Panc1 (cell line): Measurements from ENCODE around the gene LPP. TPM values are rescaled to one million over a fixed set of nuclear protein-coding genes. Genes with fewer than 3 reads are reported as not detected.

ENCODE experiments used
- ATAC-seq: fragments of 200-7000 bp; cut with Tn5 transposase; 2 replicates; pipeline ENCODE4 v1.9.1; 2020; ENCODE audit warnings: mild to moderate bottlenecking, moderate library complexity
- BruUV-seq: library from RNA; stranded (reverse); fragments of 400-500 nt; replicated peaks from 2 replicates; lab custom pipeline; 2021; lab: Mats Ljungman, UMichigan
- CTCF ChIA-PET: fragments of 300-600 bp; sonication (Branson Sonifier 250); formaldehyde crosslinking; loops from one replicate; lab custom pipeline; 2022; ENCODE audit warnings: antibody characterized with exemption; lab: Charles Lee
- POLR2A ChIA-PET: fragments of 300-600 bp; sonication (Branson Sonifier 250); formaldehyde crosslinking; loops from one replicate; lab custom pipeline; 2022; ENCODE audit warnings: antibody characterized with exemption; lab: Charles Lee
- DNase-seq: peaks from one replicate; pipeline ENCODE4 v3.0.0-alpha.2; 2010; ENCODE audit warnings: low read depth, low spot score
- H3K27ac ChIP-seq: 2 replicates; pipeline ENCODE4 v1.5.1; 2011; ENCODE audit warnings: mild to moderate bottlenecking, low read length, inconsistent platforms
- H3K27me3 ChIP-seq: fragments of 200-500 bp; sonication (Bioruptor generic); 2 replicates; pipeline ENCODE4 v1.6.0; 2014; ENCODE audit warnings: low read length, inconsistent platforms; ENCODE audit not compliant: control insufficient read depth, insufficient read depth
- H3K36me3 ChIP-seq: fragments of 200-500 bp; sonication (Bioruptor generic); 2 replicates; pipeline ENCODE4 v1.5.1; 2014; ENCODE audit warnings: inconsistent platforms, mild to moderate bottlenecking, low read length, moderate library complexity; ENCODE audit not compliant: control insufficient read depth, insufficient read depth
- H3K4me1 ChIP-seq: 2 replicates; pipeline ENCODE4 v1.5.1; 2011; ENCODE audit warnings: inconsistent platforms, mild to moderate bottlenecking, low read length, moderate library complexity; ENCODE audit not compliant: control insufficient read depth, insufficient read depth
- H3K4me3 ChIP-seq, 2 experiments: 2 replicates each; pipeline ENCODE4 v1.5.1; 2011 to 2012; ENCODE audit warnings: low read depth in 2 of 2, low read length in 2 of 2, mild to moderate bottlenecking in 2 of 2, inconsistent platforms in 1 of 2, moderate library complexity in 1 of 2
- H3K9me3 ChIP-seq: fragments of 200-500 bp; sonication (Bioruptor generic); 2 replicates; pipeline ENCODE4 v1.5.1; 2014; ENCODE audit warnings: low read depth, mild to moderate bottlenecking, inconsistent platforms, low read length, moderate library complexity; ENCODE audit not compliant: control insufficient read depth, insufficient read depth
- CTCF ChIP-seq: fragments of 450-650 bp; IDR thresholded peaks from 2 replicates; pipeline ENCODE4 v1.5.1; 2017; ENCODE audit warnings: mild to moderate bottlenecking
- POLR2AphosphoS5 ChIP-seq: IDR thresholded peaks from 2 replicates; pipeline ENCODE4 v1.6.1; 2012; ENCODE audit warnings: mild to moderate bottlenecking, low read depth, low read length, moderate library complexity
- SIN3A ChIP-seq: IDR thresholded peaks from 2 replicates; pipeline ENCODE4 v1.6.1; 2012; ENCODE audit warnings: low read depth, mild to moderate bottlenecking, low read length, moderate library complexity, borderline replicate concordance; ENCODE audit not compliant: insufficient read depth
- TCF7L2 ChIP-seq: IDR thresholded peaks from 2 replicates; pipeline ENCODE4 v1.6.1; 2011; ENCODE audit warnings: mild to moderate bottlenecking, low read depth, low read length, inconsistent platforms
- in situ Hi-C: cut with HindIII; loops from 2 replicates; pipeline ENCODE4 v1.10.0; 2016; ENCODE audit warnings: low sequenced_read_pairs, low pct_unique_long_range_greater_than_20kb
- intact Hi-C: fragments of 100-400 bp; cut with micrococcal nuclease; formaldehyde crosslinking; loops from one replicate; pipeline ENCODE4 v1.10.0; 2022; ENCODE audit not compliant: unreplicated experiment
- total RNA-seq: library from RNA; stranded (reverse); gene quantifications from one replicate; pipeline ENCODE4 v1.2.1, GENCODE V29; 2021; ENCODE audit not compliant: unreplicated experiment
- TF ChIP-seq, protein P1 (sequence below), 2 experiments: IDR thresholded peaks; 2 replicates each; pipeline ENCODE4 v1.6.1; 2011 to 2012; ENCODE audit warnings: low read depth in 2 of 2, control low read depth in 1 of 2, low read length in 1 of 2, mild to moderate bottlenecking in 1 of 2, moderate library complexity in 1 of 2; ENCODE audit not compliant: insufficient read depth in 1 of 2

Gene LPP
- total RNA-seq, 1 experiment from 2014 or later, result 90.0 TPM

- TF ChIP-seq POLR2AphosphoS5 (no peak), TCF7L2 (no peak), CTCF (no peak), SIN3A (no peak)
- TF ChIP-seq, protein P1, sequence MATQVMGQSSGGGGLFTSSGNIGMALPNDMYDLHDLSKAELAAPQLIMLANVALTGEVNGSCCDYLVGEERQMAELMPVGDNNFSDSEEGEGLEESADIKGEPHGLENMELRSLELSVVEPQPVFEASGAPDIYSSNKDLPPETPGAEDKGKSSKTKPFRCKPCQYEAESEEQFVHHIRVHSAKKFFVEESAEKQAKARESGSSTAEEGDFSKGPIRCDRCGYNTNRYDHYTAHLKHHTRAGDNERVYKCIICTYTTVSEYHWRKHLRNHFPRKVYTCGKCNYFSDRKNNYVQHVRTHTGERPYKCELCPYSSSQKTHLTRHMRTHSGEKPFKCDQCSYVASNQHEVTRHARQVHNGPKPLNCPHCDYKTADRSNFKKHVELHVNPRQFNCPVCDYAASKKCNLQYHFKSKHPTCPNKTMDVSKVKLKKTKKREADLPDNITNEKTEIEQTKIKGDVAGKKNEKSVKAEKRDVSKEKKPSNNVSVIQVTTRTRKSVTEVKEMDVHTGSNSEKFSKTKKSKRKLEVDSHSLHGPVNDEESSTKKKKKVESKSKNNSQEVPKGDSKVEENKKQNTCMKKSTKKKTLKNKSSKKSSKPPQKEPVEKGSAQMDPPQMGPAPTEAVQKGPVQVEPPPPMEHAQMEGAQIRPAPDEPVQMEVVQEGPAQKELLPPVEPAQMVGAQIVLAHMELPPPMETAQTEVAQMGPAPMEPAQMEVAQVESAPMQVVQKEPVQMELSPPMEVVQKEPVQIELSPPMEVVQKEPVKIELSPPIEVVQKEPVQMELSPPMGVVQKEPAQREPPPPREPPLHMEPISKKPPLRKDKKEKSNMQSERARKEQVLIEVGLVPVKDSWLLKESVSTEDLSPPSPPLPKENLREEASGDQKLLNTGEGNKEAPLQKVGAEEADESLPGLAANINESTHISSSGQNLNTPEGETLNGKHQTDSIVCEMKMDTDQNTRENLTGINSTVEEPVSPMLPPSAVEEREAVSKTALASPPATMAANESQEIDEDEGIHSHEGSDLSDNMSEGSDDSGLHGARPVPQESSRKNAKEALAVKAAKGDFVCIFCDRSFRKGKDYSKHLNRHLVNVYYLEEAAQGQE (IDR thresholded peaks at IDR 0.05; ENCODE audit: insufficient read depth in 1 of 2, low read depth in 2 of 2, low read length in 1 of 2), result no peak
- BruUV-seq, result no TSS peak
- Histone ChIP-seq H3K27ac (no peak overlapping the region), H3K27me3 (no peaks in the 10 kb centered on the region), H3K36me3 (no peaks in the 10 kb centered on the region), H3K4me1 (no peaks in the 10 kb centered on the region; the same call in 1 of the 2 replicates), H3K4me3 (no peak overlapping the region), H3K9me3 (no peaks in the 10 kb centered on the region)
- DNase-seq (no peak), ATAC-seq (no peak)
- in situ Hi-C loops, result no loop called here
- POLR2A ChIA-PET, result no interaction called here
- intact Hi-C loops, result no loop called here
- CTCF ChIA-PET, result no interaction called here
Measured at GRCh38 chr3:188392076-188392475, 238.1 kb downstream of the LPP start.

GRCh38 chr3:188394623-188395022 is 240.7 kb downstream of the LPP start:
- POLR2A ChIA-PET, result no interaction called here
- no peak for DNase-seq
- ATAC-seq, result no peak

More at GRCh38 chr3:188394623-188395022, 240.7 kb downstream of the LPP start:
- no peak overlapping the region for H3K27ac ChIP-seq
- no peaks in the 10 kb centered on the region for H3K27me3 ChIP-seq
- no peak overlapping the region for H3K4me3 ChIP-seq
- CTCF ChIA-PET, result no interaction called here
- H3K36me3 ChIP-seq, result no peaks in the 10 kb centered on the region
- in situ Hi-C loops (no loop called here), intact Hi-C loops (no loop called here)
- H3K9me3 ChIP-seq, result no peaks in the 10 kb centered on the region
- TF ChIP-seq TCF7L2 (no peak), SIN3A (no peak), CTCF (no peak), POLR2AphosphoS5 (no peak)
- TF ChIP-seq, protein P1 (IDR thresholded peaks at IDR 0.05; ENCODE audit: insufficient read depth in 1 of 2, low read depth in 2 of 2, low read length in 1 of 2), result no peak
- H3K4me1 ChIP-seq, result no peaks in the 10 kb centered on the region; the same call in 1 of the 2 replicates
- no TSS peak for BruUV-seq
